ENCODE results near the gene GTF3C2. TPM values are rescaled to one million over a fixed set of nuclear protein-coding genes. Genes with fewer than 3 reads are reported as not detected.
A peak's percentile ranks its signal among the peaks of the same experiment; 100 is the strongest.

The GTF3C2 gene
- total and polyA plus RNA-seq, 11 donors: 17.8 to 42.6 (median 24.1) TPM

- TF ChIP-seq POLR2A (IDR thresholded peaks at IDR 0.05): no peak
- no peak for TF ChIP-seq CTCF (IDR thresholded peaks at IDR 0.05)
- Histone ChIP-seq H3K36me3 (peaks cover 0 to 35% (median 7%) of the 10 kb centered on the region in 9 donors), H3K4me1 (peaks cover 0 to 61% (median 16%) of the 10 kb centered on the region in 12 donors), H3K27ac (no peak overlapping the region), H3K27me3 (no peaks in the 10 kb centered on the region), H3K9me3 (no peaks in the 10 kb centered on the region), H3K4me3 (no peak overlapping the region)
- DNase-seq (peak in 1 of 5 donors; percentile 2), ATAC-seq (no peak)
- WGBS, 4 donors: 83 to 90% (median 85%) methylated on average over 3 of the region's 3 CpGs
- intact Hi-C loops (cut with DNase I): loop anchor here in 1 of 10 donors (5.0 kb wide), 1 partner anchor 45 kb away; no protein-coding TSS in a partner anchor
Measured at GRCh38 chr2:27297195-27297594, 59.4 kb downstream of the GTF3C2 start.

DNA sequence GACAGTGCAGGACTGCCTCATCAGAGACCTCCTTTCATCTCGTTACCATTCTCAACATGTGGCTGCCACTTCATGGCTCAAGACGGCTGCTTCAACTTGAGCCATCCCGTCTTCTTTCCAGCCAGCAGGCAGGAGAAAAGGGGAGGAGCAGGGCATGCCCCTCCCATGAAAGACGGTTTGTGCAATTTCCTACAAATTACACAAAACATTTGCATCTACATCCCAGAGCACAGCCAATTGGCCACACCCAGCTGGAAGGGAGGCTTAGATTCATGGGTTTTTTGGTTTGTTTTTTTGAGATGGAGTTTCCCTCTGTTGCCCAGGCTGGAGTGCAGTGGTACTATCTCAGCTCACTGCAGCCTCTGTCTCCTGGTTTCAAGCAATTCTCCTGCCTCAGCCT lies 60.1 kb downstream of the GTF3C2 start:
- 36 to 67% (median 42%) methylated on average over 4 of the region's 4 CpGs for WGBS, 4 donors
- DNase-seq (no peak), ATAC-seq (no peak)
- H3K4me1 ChIP-seq: peaks cover 0 to 67% (median 16%) of the 10 kb centered on the region in 12 donors
- H3K9me3 ChIP-seq: no peaks in the 10 kb centered on the region
- peaks cover 0 to 29% (median 7%) of the 10 kb centered on the region in 9 donors for H3K36me3 ChIP-seq
- TF ChIP-seq CTCF (IDR thresholded peaks at IDR 0.05): no peak
- TF ChIP-seq POLR2A (IDR thresholded peaks at IDR 0.05): no peak
- H3K27me3 ChIP-seq: peaks cover 0 to 3% (median 0%) of the 10 kb centered on the region in 9 donors
- no peak overlapping the region for H3K4me3 ChIP-seq
- intact Hi-C loops (cut with DNase I): loop anchor here in 1 of 10 donors (5.0 kb wide), 1 partner anchor 44 kb away; no protein-coding TSS in a partner anchor
- H3K27ac ChIP-seq: no peak overlapping the region

- no peak for ATAC-seq
- no peak for TF ChIP-seq CTCF (IDR thresholded peaks at IDR 0.05)
- no peak for TF ChIP-seq POLR2A (IDR thresholded peaks at IDR 0.05)
- intact Hi-C loops (cut with DNase I): loop anchor here in 1 of 10 donors (5.0 kb wide), 1 partner anchor 43 kb away; no protein-coding TSS in a partner anchor
- peaks cover 6 to 77% (median 16%) of the 10 kb centered on the region in 12 donors for H3K4me1 ChIP-seq
- no peaks in the 10 kb centered on the region for H3K9me3 ChIP-seq
- H3K27me3 ChIP-seq: peaks cover 0 to 3% (median 0%) of the 10 kb centered on the region in 9 donors
- peaks cover 0 to 15% (median 0%) of the 10 kb centered on the region in 9 donors for H3K36me3 ChIP-seq
- no peak overlapping the region for H3K4me3 ChIP-seq
- DNase-seq: no peak
- no peak overlapping the region for H3K27ac ChIP-seq
- 74 to 91% (median 81%) methylated on average over 8 of the region's 8 CpGs for WGBS, 4 donors
Measured at GRCh38 chr2:27294928-27295327, 61.6 kb downstream of the GTF3C2 start.

DNA sequence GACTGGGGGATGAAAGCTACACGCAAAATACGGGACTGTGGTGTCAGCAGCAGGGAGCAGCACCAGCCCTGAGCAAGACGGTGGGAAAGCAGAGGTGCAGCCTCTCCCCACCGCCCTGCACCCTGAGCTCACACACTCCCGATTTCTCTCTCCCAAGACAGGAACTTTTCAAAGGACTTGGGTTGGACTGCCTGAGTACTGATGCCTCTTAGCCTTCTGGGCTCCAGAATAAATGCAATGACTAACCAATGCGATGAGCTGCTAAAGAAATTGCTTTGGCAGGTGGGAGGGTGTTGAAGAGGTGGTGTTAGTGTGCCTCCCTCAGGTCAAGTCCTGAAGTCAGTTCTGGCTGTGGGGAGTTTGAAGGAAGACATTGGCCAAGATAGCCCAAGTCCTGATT lies 64.7 kb downstream of the GTF3C2 start:
- peak in 1 of 5 donors; percentile 11 for DNase-seq
- Histone ChIP-seq H3K27me3 (peaks cover 0 to 3% (median 0%) of the 10 kb centered on the region in 9 donors), H3K9me3 (no peaks in the 10 kb centered on the region), H3K4me1 (peaks cover 7 to 89% (median 20%) of the 10 kb centered on the region in 12 donors), H3K27ac (peak overlapping the region in 4 of 12 donors; percentile 24 to 75 (median 32)), H3K36me3 (peaks cover 0 to 5% (median 0%) of the 10 kb centered on the region in 9 donors), H3K4me3 (no peak overlapping the region)
- TF ChIP-seq CTCF (IDR thresholded peaks at IDR 0.05) (no peak), POLR2A (IDR thresholded peaks at IDR 0.05) (no peak)
- ATAC-seq: peak in 3 of 4 donors; percentile 45 to 60 (median 58)
- intact Hi-C loops (cut with DNase I): no loop called here
- WGBS, 4 donors: 30 to 37% (median 35%) methylated on average over 6 of the region's 6 CpGs

Data from heart left ventricle (tissue), 16 donors.